GM12872 (cell line): ENCODE results near the gene OTOA.

Experiments used
- TF ChIP-seq, protein P1 (sequence below): IDR thresholded peaks from 3 replicates; pipeline ENCODE4 v1.5.1; 2011; ENCODE audit warnings: low read depth, mild to moderate bottlenecking, low read length, moderate library complexity; ENCODE audit not compliant: insufficient read depth

Gene OTOA

DNA sequence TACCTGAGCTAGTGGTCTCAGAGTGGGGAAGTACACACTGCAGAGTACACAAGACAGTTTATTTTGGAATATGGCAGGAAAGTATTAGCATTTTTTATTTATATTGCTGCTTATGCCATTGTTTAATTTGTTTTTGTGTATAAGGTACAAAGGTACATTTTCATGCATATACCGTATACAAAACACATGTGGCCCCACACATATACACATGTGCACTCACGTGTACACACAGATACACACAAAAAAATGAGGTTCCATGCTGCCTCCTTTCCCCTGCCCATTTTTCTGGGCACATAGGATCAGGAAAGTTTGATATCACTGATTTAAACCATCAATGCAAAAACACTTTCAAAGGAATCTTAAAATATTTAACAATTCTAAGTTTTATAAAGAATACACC is 24.3 kb upstream of the OTOA start:
- TF ChIP-seq, protein P1, sequence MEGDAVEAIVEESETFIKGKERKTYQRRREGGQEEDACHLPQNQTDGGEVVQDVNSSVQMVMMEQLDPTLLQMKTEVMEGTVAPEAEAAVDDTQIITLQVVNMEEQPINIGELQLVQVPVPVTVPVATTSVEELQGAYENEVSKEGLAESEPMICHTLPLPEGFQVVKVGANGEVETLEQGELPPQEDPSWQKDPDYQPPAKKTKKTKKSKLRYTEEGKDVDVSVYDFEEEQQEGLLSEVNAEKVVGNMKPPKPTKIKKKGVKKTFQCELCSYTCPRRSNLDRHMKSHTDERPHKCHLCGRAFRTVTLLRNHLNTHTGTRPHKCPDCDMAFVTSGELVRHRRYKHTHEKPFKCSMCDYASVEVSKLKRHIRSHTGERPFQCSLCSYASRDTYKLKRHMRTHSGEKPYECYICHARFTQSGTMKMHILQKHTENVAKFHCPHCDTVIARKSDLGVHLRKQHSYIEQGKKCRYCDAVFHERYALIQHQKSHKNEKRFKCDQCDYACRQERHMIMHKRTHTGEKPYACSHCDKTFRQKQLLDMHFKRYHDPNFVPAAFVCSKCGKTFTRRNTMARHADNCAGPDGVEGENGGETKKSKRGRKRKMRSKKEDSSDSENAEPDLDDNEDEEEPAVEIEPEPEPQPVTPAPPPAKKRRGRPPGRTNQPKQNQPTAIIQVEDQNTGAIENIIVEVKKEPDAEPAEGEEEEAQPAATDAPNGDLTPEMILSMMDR = no peak

DNA sequence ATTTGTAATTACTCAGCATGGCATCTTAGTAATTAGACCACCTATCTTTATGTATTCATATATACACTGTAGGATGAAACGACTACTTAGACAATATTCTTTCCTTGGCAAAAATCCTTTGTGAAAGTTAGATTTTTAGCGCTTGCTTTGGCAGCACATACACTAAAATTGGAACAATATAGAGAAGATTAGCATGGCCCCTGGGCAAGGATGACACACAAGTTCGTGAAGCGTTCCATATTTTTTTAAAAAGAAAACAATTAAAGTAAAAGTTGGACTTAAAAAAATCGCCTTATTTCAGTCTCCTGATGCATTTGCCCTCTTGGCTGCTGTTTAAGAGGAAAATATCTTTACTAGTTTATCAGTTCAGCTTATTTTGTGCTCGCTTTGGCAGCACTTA is 21.9 kb upstream of the OTOA start:
- TF ChIP-seq, protein P1 = no peak

DNA sequence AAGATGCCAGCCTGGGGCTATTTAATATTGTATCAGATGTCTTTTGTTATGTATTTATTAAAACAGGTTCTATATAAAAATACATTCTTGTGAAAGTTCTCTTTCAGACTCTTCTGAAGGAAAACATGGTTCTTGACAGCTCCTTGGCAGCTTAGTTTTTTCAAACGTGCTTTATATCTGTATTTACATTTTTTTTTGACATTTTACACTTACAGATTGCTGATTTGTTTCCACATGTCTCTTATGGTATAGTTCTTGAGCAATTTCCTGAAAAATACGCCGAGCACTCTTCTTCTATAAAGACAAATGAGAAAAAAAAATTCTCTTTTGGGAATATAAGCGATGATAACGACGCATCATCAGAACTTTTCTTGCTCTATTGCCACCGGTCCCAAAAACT is 20.9 kb upstream of the OTOA start:
- TF ChIP-seq, protein P1 = no peak

DNA sequence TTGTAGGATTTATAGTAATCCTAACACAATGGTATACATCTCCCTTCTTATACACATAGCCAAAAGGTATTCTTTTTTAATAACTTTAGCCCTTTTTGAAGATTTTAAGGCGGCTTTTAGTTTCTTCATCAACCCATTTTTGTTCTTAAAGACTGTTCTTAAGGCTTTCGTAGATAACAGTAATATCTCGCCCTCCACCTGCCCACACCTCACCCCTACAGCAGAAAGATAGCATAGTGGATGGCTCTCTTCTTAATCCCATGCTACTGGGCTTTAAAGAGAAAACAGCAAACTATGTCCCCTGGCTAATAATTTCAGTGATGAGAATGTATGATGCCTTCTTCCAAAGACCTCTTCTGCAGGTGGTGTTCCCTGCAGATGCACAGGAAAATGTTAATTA is 20.0 kb upstream of the OTOA start:
- TF ChIP-seq, protein P1 = no peak

DNA sequence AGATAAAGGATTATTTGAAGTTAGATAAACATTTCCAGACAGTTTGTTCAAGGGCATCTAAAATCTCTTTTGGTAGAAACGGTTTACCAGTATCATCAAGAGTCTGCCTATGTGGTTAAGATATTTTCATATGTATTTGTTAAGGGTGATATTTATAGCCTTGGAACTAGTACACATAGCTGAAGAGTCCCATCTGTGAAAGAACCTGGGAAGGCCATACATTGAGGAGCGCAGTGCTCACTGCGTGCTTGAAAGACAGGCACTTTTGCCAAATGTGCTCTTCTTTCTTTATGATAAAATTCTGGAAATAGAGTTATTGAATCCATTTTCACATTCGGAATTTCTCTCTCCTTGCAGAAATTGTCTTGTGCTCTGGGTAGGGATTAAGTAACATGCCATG is 19.1 kb upstream of the OTOA start:
- TF ChIP-seq, protein P1 = no peak

DNA sequence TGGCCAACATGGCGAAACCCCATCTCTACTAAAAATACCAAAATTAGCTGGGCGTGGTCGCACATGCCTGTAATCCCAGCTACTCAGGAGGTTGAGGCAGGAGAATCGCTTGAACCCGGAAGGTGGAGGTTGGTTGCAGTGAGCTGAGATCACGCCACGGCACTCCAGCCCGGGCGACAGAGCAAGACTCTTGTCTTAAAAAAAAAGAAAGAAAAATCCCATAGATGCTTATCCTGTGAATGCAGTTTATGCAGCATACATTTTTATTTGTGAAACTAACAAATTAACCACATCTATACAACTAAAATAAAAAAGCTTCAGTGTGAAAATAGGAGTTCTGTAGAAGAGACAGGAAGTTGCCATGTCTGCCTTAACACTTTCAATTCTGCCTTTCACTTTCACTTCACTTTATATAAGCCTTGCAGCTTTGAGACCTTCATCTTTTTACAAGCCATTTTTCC is 18.5 kb upstream of the OTOA start:
- TF ChIP-seq, protein P1 = no peak

DNA sequence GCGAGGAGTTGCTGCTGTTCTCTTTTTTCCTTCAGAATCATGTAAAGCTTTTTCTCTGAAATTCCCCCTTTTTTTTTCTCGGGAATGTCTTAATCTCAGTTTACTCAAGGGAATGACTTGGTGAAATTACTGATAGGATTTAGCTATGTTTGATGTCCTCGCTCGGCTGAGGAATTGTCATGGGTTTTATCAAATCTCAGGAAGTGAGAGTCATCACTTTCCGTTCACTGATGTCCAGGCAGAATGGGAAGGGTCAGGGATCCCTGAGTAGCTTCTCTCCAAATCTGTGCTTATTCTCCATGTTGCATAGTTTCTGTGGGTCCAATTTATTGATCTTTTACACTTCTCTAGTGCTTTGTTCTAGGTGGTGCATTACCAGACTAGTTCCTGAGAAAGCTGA is 17.7 kb upstream of the OTOA start:
- TF ChIP-seq, protein P1 = no peak
